SK-N-SH treated with all-trans-retinoic acid at 6 μM for 48 hours (cell line): Measurements from ENCODE around the gene HECTD3.

Experiments used
- ATAC-seq: fragments of 200-7000 bp; cut with Tn5 transposase; 3 replicates; pipeline ENCODE4 v1.9.1; 2020; ENCODE audit warnings: mild to moderate bottlenecking, moderate library complexity
- BACH2 ChIP-seq: fragments of 250-450 bp; sonication (Bioruptor Pico); IDR thresholded peaks from 2 replicates; pipeline ENCODE4 v1.9.0; 2021; ENCODE audit warnings: mild to moderate bottlenecking, borderline replicate concordance
- CREB5 ChIP-seq: fragments of 250-450 bp; sonication (Bioruptor Pico); IDR thresholded peaks from 2 replicates; pipeline ENCODE4 v1.5.1; 2020; ENCODE audit warnings: low read depth, mild to moderate bottlenecking, moderate library complexity
- CSDC2 ChIP-seq: fragments of 250-450 bp; sonication (Bioruptor Pico); IDR thresholded peaks from 2 replicates; pipeline ENCODE4 v1.5.0; 2020; ENCODE audit warnings: mild to moderate bottlenecking, moderate library complexity
- CSRNP3 ChIP-seq: fragments of 250-450 bp; sonication (Bioruptor Pico); IDR thresholded peaks from 2 replicates; pipeline ENCODE4 v1.5.1; 2021; ENCODE audit warnings: mild to moderate bottlenecking, moderate library complexity
- GLIS3 ChIP-seq: fragments of 250-450 bp; sonication (Bioruptor Pico); IDR thresholded peaks from 2 replicates; pipeline ENCODE4 v1.5.0; 2020; ENCODE audit warnings: mild to moderate bottlenecking, moderate library complexity
- ISL1 ChIP-seq: fragments of 250-450 bp; sonication (Bioruptor Pico); IDR thresholded peaks from 2 replicates; pipeline ENCODE4 v2.1.2; 2022; ENCODE audit warnings: mild to moderate bottlenecking, moderate library complexity
- OSR1 ChIP-seq: fragments of 250-450 bp; sonication (Bioruptor Pico); IDR thresholded peaks from 2 replicates; pipeline ENCODE4 v1.8.0; 2022; ENCODE audit warnings: moderate library complexity, mild to moderate bottlenecking, inconsistent platforms
- POU6F1 ChIP-seq: fragments of 250-450 bp; sonication (Bioruptor Pico); IDR thresholded peaks from 2 replicates; pipeline ENCODE4 v1.8.0; 2021; ENCODE audit warnings: low read depth, mild to moderate bottlenecking, moderate library complexity, borderline replicate concordance
- PPARA ChIP-seq: fragments of 250-450 bp; sonication (Bioruptor Pico); IDR thresholded peaks from 2 replicates; pipeline ENCODE4 v1.5.0; 2020; ENCODE audit warnings: mild to moderate bottlenecking, borderline replicate concordance
- RARB ChIP-seq: fragments of 250-450 bp; sonication (Bioruptor Pico); IDR thresholded peaks from 2 replicates; pipeline ENCODE4 v1.8.0; 2021; ENCODE audit warnings: mild to moderate bottlenecking, moderate library complexity
- SNAI2 ChIP-seq: fragments of 250-450 bp; sonication (Bioruptor Pico); IDR thresholded peaks from 2 replicates; pipeline ENCODE4 v1.5.0; 2020; ENCODE audit warnings: mild to moderate bottlenecking, moderate library complexity
- TOX ChIP-seq: fragments of 250-450 bp; sonication (Bioruptor Pico); IDR thresholded peaks from 2 replicates; pipeline ENCODE4 v1.8.0; 2021; ENCODE audit warnings: mild to moderate bottlenecking, moderate library complexity, borderline replicate concordance
- TSHZ2 ChIP-seq: fragments of 250-450 bp; sonication (Bioruptor Pico); IDR thresholded peaks from 2 replicates; pipeline ENCODE4 v1.5.0; 2020; ENCODE audit warnings: mild to moderate bottlenecking, moderate library complexity
- ZC3H10 ChIP-seq: fragments of 250-450 bp; sonication (Bioruptor Pico); IDR thresholded peaks from 2 replicates; pipeline ENCODE4 v1.5.1; 2021; ENCODE audit warnings: mild to moderate bottlenecking, moderate library complexity
- ZFP3 ChIP-seq: fragments of 250-450 bp; sonication (Bioruptor Pico); IDR thresholded peaks from 2 replicates; pipeline ENCODE4 v1.5.0; 2020; ENCODE audit warnings: mild to moderate bottlenecking, moderate library complexity
- ZFP30 ChIP-seq: fragments of 450-650 bp; formaldehyde crosslinking; IDR thresholded peaks from 2 replicates; pipeline ENCODE4 v1.5.0; 2022; ENCODE audit warnings: mild to moderate bottlenecking, moderate library complexity
- ZNF565 ChIP-seq: fragments of 450-650 bp; formaldehyde crosslinking; conservative IDR thresholded peaks from 2 replicates; pipeline ENCODE4 v1.5.0; 2020; ENCODE audit warnings: low read depth, mild to moderate bottlenecking, moderate library complexity
- ZNF70 ChIP-seq: fragments of 450-650 bp; formaldehyde crosslinking; IDR thresholded peaks from 2 replicates; pipeline ENCODE4 v1.5.0; 2020; ENCODE audit warnings: mild to moderate bottlenecking, moderate library complexity
- ZNF8 ChIP-seq: fragments of 450-650 bp; formaldehyde crosslinking; IDR thresholded peaks from 2 replicates; pipeline ENCODE4 v1.5.0; 2020; ENCODE audit warnings: mild to moderate bottlenecking, moderate library complexity

Gene HECTD3

GRCh38 chr1:45023663-45024062 is 12.5 kb upstream of the HECTD3 start:
- no peak for ATAC-seq
- TF ChIP-seq TSHZ2 (CRISPR knock-in tag) (no peak), BACH2 (CRISPR knock-in tag) (no peak), POU6F1 (no peak), PPARA (CRISPR knock-in tag) (no peak), CSRNP3 (CRISPR knock-in tag) (no peak), RARB (CRISPR knock-in tag) (no peak), ZNF70 (CRISPR knock-in tag) (no peak), ZC3H10 (CRISPR knock-in tag) (no peak), SNAI2 (CRISPR knock-in tag) (no peak), GLIS3 (CRISPR knock-in tag) (no peak), ZNF565 (CRISPR knock-in tag) (no peak)

- ATAC-seq, result peak; percentile 95
- no peak for TF ChIP-seq TOX (CRISPR knock-in tag)
- no peak for TF ChIP-seq ZFP3
- TF ChIP-seq ZC3H10 (CRISPR knock-in tag), result no peak
- TF ChIP-seq ZNF565 (CRISPR knock-in tag), result no peak
These were observed 7.6 kb upstream of the HECTD3 start for GRCh38 chr1:45018599-45019230.

GRCh38 chr1:45016767-45017166 is 5.6 kb upstream of the HECTD3 start:
- ATAC-seq, result no peak
- TF ChIP-seq TSHZ2 (CRISPR knock-in tag) (no peak), TOX (CRISPR knock-in tag) (no peak), RARB (CRISPR knock-in tag) (no peak), OSR1 (CRISPR knock-in tag) (no peak), POU6F1 (no peak), ZFP30 (CRISPR knock-in tag) (no peak), CSDC2 (CRISPR knock-in tag) (no peak), CREB5 (CRISPR knock-in tag) (no peak), ZC3H10 (CRISPR knock-in tag) (no peak), CSRNP3 (CRISPR knock-in tag) (no peak), GLIS3 (CRISPR knock-in tag) (no peak), ZNF565 (CRISPR knock-in tag) (no peak), SNAI2 (CRISPR knock-in tag) (no peak), ISL1 (CRISPR knock-in tag) (no peak), ZFP3 (no peak), ZNF8 (CRISPR knock-in tag) (no peak), PPARA (CRISPR knock-in tag) (no peak)
- TF ChIP-seq, all 23 proteins: peak for 0
